Transverse colon (tissue), 4 donors: ENCODE data around the gene FNDC3B. TPM values are rescaled to one million over a fixed set of nuclear protein-coding genes. Genes with fewer than 3 reads are reported as not detected.

Experiments
- DNase-seq: peaks from one replicate; pipeline ENCODE4 v3.0.0-alpha.2; 2019
- H3K27ac ChIP-seq, 4 donors: fragments of 200-600 bp; sonication (generic); 2 replicates each; pipeline ENCODE4 v1.5.1; 2016 to 2018; ENCODE audit warnings: inconsistent platforms in 4 of 4
- H3K27me3 ChIP-seq: fragments of 200-600 bp; sonication (generic); 2 replicates; pipeline ENCODE4 v1.5.1; 2017; ENCODE audit warnings: inconsistent platforms
- H3K36me3 ChIP-seq, 4 donors: fragments of 200-600 bp; sonication (generic); 2 replicates each; pipeline ENCODE4 v1.5.1; 2017 to 2019; ENCODE audit warnings: inconsistent platforms in 4 of 4
- H3K4me1 ChIP-seq, 4 donors: fragments of 200-600 bp; sonication (generic); 2 replicates each; pipeline ENCODE4 v1.5.1; 2017 to 2020; ENCODE audit warnings: inconsistent platforms in 4 of 4
- H3K4me3 ChIP-seq, 4 donors: fragments of 200-600 bp; sonication (generic); 1 replicate in 1 of 4; 2 replicates in 3 of 4; pipeline versions ENCODE4 v1.5.1 to v1.6.1; 2017 to 2019; ENCODE audit warnings: inconsistent platforms in 4 of 4
- H3K9me3 ChIP-seq, 2 donors: fragments of 200-600 bp; sonication (generic); 2 replicates each; pipeline ENCODE4 v1.5.1; 2017 to 2019; ENCODE audit warnings: inconsistent platforms in 2 of 2
- CTCF ChIP-seq, 5 experiments: fragments of 200-600 bp in 3 of 5; fragments of 450-650 bp in 2 of 5; sonication (generic) in 3 of 5; IDR thresholded peaks; 1 replicate in 2 of 5; 2 replicates in 3 of 5; pipeline ENCODE4 v1.5.1; 2016 to 2017; ENCODE audit warnings: antibody characterized with exemption in 5 of 5, inconsistent platforms in 3 of 5, mild to moderate bottlenecking in 2 of 5, moderate library complexity in 1 of 5
- EP300 ChIP-seq: sonication (generic); formaldehyde crosslinking; IDR thresholded peaks from one replicate; pipeline ENCODE4 v1.6.1; 2017; ENCODE audit warnings: antibody characterized with exemption, low read depth
- POLR2A ChIP-seq: fragments of 450-650 bp; IDR thresholded peaks from one replicate; pipeline ENCODE4 v1.6.1; 2016; ENCODE audit warnings: antibody characterized with exemption, mild to moderate bottlenecking, moderate library complexity
- POLR2AphosphoS5 ChIP-seq, 3 donors: sonication (generic); formaldehyde crosslinking; IDR thresholded peaks; one replicate each; pipeline ENCODE4 v1.6.1; 2016; ENCODE audit warnings: antibody characterized with exemption in 3 of 3
- WGBS, 2 donors: methylation state at CpG; one replicate each; pipeline ENCODE4 v1.1.5; 2018; ENCODE audit warnings: low coverage in 1 of 2; 5-methylcytosine and 5-hydroxymethylcytosine counted together
- in situ Hi-C, 4 donors: fragments of 200-750 bp; cut with MboI; loops; one replicate each; pipeline versions ENCODE4 v1.15.0 to v1.15.1; 2017; ENCODE audit warnings: low sequenced_read_pairs in 3 of 4, low pct_ligation_motif_present in 1 of 4, low pct_unique_long_range_greater_than_20kb in 1 of 4
- intact Hi-C: fragments of 100-400 bp; cut with DNase I; formaldehyde crosslinking; loops from one replicate; pipeline ENCODE4 v1.15.1; 2023; ENCODE audit warnings: low total_unique reads
- total RNA-seq, 4 donors: library from RNA; depleted of rRNA; stranded (reverse); fragments of >200 nt; gene quantifications; one replicate each; pipeline ENCODE4 v1.1.0, GENCODE V29; 2016

FNDC3B gene
- total RNA-seq, 4 donors from 2014 or later: 28.5 to 85.7 (median 44.5) TPM

DNA sequence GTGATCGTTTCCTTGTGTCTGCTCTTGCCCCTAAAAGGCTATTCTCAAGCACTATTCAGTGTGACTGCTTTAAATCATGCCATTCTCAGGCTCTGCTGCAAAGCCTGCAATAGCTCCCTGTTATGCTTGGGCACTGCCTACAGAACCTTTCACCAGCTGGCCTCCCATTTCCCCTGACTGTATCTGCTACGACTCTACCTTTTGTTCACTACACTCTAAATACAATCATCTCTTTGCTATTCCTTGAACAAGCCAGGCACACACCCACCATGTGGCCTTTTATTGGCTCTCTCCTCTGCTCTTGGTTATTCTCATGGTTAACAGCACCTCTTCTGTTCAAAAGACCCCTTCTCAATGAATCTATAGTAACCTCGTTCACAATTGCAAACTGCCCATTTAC is 29.6 kb upstream of the FNDC3B start:
- intact Hi-C loops (no loop called here), in situ Hi-C loops (no loop called here)
- no peak overlapping the region for H3K27ac ChIP-seq
- 70 to 77% methylated on average over 3 of the region's 3 CpGs for WGBS, 2 donors
- peaks cover 0 to 5% (median 2%) of the 10 kb centered on the region in 4 donors for H3K4me1 ChIP-seq
- H3K9me3 ChIP-seq: no peaks in the 10 kb centered on the region
- H3K4me3 ChIP-seq: no peak overlapping the region
- TF ChIP-seq CTCF (IDR thresholded peaks at IDR 0.05) (no peak), POLR2A (no peak), POLR2AphosphoS5 (IDR thresholded peaks at IDR 0.05) (no peak)
- no peaks in the 10 kb centered on the region for H3K36me3 ChIP-seq
- DNase-seq: no peak
- no peaks in the 10 kb centered on the region for H3K27me3 ChIP-seq

DNA sequence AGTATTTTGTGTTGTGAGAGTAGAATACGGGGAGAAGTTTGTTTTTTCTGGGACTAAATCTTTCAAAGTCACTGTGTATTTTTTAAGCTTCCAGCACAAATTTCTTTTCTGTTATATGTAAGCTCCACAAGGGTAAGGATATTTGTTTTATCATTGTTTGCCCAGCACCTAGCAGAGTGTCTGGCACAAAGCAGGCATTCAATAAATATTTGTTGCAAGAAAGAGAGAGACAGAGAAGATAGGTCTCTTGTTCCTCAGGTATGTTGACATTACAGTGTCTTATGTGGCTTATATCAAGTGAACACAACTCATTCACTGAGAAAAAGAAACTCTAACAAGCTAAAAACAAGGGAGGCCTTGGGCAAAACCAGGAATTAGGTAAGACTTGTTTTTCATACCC is 26.6 kb upstream of the FNDC3B start:
- in situ Hi-C loops (no loop called here), intact Hi-C loops (no loop called here)
- H3K9me3 ChIP-seq: no peaks in the 10 kb centered on the region
- WGBS, 2 donors: 79 to 89% methylated on average over 1 of the region's 1 CpG
- H3K4me3 ChIP-seq: no peak overlapping the region
- TF ChIP-seq POLR2AphosphoS5 (IDR thresholded peaks at IDR 0.05): no peak
- H3K36me3 ChIP-seq: no peaks in the 10 kb centered on the region
- no peak overlapping the region for H3K27ac ChIP-seq
- DNase-seq: no peak
- peaks cover 0 to 5% (median 2%) of the 10 kb centered on the region in 4 donors for H3K4me1 ChIP-seq
- no peaks in the 10 kb centered on the region for H3K27me3 ChIP-seq

DNA sequence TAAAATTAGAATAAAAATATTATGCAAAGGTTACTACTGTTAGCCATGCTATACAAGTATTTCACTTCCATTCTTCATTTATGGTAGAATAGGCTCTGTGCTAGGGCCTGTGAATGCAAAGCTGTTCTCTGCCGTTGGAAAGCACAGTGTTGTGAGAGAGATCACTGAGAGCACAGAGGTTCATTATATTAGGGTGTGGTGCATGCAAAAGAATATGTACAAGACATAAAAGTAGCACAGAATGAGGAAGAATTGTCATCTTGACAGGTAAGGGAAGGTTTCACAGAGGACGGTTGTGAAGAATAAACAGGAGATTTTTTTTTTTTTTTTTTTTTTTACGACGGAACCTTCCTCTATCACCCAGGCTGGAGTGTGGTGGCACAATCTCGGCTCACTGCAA is 25.2 kb upstream of the FNDC3B start:
- Histone ChIP-seq H3K27me3 (no peaks in the 10 kb centered on the region), H3K27ac (no peak overlapping the region), H3K4me1 (peaks cover 0 to 5% (median 2%) of the 10 kb centered on the region in 4 donors), H3K36me3 (no peaks in the 10 kb centered on the region), H3K4me3 (no peak overlapping the region), H3K9me3 (no peaks in the 10 kb centered on the region)
- TF ChIP-seq EP300 (no peak), CTCF (IDR thresholded peaks at IDR 0.05) (no peak), POLR2AphosphoS5 (IDR thresholded peaks at IDR 0.05) (no peak), POLR2A (no peak)
- in situ Hi-C loops: no loop called here
- no peak for DNase-seq
- 48 to 56% methylated on average over 5 of the region's 5 CpGs for WGBS, 2 donors
- intact Hi-C loops: no loop called here

DNA sequence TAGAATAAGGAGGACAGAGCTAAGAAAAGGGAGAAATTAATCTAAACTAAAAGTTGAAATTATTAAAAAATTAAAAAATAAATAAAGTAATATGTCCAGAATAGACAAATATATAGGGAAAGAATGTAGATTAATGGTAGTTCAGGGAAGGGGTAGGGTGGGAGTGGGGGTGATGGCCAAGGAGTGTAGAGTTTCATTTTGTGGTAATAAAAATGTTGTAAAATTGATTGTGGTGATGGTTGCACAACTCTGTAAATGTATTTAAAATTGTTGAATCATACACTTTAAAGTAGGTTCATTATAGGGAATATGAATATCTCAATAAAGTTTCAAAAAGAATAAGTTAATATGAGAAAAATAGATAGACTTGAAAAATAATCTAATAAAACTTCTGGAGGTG is 21.0 kb upstream of the FNDC3B start:
- Histone ChIP-seq H3K4me3 (no peak overlapping the region), H3K4me1 (no peaks in the 10 kb centered on the region), H3K27ac (no peak overlapping the region), H3K36me3 (no peaks in the 10 kb centered on the region), H3K9me3 (no peaks in the 10 kb centered on the region), H3K27me3 (no peaks in the 10 kb centered on the region)
- in situ Hi-C loops (no loop called here), intact Hi-C loops (no loop called here)
- TF ChIP-seq EP300 (no peak), CTCF (IDR thresholded peaks at IDR 0.05) (no peak), POLR2AphosphoS5 (IDR thresholded peaks at IDR 0.05) (no peak), POLR2A (no peak)
- no peak for DNase-seq

- TF ChIP-seq CTCF (IDR thresholded peaks at IDR 0.05) (no peak), EP300 (no peak), POLR2A (no peak), POLR2AphosphoS5 (IDR thresholded peaks at IDR 0.05) (no peak)
- H3K4me3 ChIP-seq: no peak overlapping the region
- intact Hi-C loops (no loop called here), in situ Hi-C loops (no loop called here)
- H3K36me3 ChIP-seq: no peaks in the 10 kb centered on the region
- no peak for DNase-seq
- no peaks in the 10 kb centered on the region for H3K27me3 ChIP-seq
- 90 to 93% methylated on average over 1 to 2 of the region's 2 CpGs for WGBS, 2 donors
- no peaks in the 10 kb centered on the region for H3K4me1 ChIP-seq
- H3K27ac ChIP-seq: no peak overlapping the region
- H3K9me3 ChIP-seq: no peaks in the 10 kb centered on the region
These were observed 18.6 kb upstream of the FNDC3B start for GRCh38 chr3:172020763-172021162.
